HG02981 (cell line): ENCODE results near the gene MAP2K3.

ENCODE experiments used
- ATAC-seq: cut with Tn5 transposase; IDR thresholded peaks from one replicate; pipeline ENCODE4 v1.9.1; 2021; ENCODE audit warnings: mild to moderate bottlenecking, moderate library complexity; ENCODE audit not compliant: unreplicated experiment

The MAP2K3 gene

GRCh38 chr17:21282231-21282630 lies 2.3 kb upstream of the MAP2K3 start:
- ATAC-seq: no peak

- ATAC-seq: no peak
Measured at GRCh38 chr17:21282850-21283249, 1.7 kb upstream of the MAP2K3 start.

GRCh38 chr17:21283482-21284318 lies 811 bp upstream of the MAP2K3 start:
- ATAC-seq: peak; percentile 0

GRCh38 chr17:21285164-21286065 lies 904 bp downstream of the MAP2K3 start:
- no peak for ATAC-seq

GRCh38 chr17:21286066-21286770 lies 1.7 kb downstream of the MAP2K3 start:
- ATAC-seq: no peak

GRCh38 chr17:21286909-21287702 lies 2.6 kb downstream of the MAP2K3 start:
- ATAC-seq: no peak

DNA sequence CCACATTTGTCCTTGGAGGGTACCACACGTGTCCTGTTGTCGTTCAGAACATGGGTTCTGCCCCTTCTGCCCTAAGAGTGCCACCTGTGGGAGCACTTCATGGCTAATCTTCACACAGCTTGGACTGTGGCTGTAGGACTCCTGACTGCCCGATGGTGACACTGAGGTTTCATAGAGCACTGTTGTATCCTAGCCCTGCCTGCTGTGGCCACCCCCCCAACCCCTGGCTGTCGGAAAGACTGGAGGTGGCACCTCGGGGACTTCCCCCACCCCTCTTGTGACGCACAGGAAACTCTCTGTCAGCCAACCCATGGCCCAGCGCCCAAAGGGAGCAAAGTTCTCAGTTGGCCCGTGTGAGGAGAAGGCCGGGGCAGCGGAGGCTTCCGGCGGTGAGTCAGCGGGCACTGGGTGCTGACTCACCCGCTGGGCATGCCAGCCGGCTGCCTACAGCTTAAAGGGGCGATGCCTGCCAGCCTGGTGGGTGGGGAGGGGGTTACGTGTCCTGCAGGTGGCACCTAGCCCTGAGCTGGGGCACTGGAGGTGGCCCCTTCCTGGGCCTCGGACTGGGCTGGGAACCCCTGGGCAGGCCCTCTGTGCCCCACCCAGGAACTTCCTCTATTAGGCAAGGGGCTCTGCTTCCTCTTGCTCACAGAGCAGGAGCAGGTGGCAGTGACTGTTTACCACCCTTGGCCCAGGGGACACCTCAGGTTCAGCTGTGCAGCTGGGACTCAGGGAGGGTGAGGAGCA lies 3.4 kb downstream of the MAP2K3 start:
- peak; percentile 33 for ATAC-seq

- peak; percentile 11 for ATAC-seq
Measured at GRCh38 chr17:21288571-21289017, 4.1 kb downstream of the MAP2K3 start.

DNA sequence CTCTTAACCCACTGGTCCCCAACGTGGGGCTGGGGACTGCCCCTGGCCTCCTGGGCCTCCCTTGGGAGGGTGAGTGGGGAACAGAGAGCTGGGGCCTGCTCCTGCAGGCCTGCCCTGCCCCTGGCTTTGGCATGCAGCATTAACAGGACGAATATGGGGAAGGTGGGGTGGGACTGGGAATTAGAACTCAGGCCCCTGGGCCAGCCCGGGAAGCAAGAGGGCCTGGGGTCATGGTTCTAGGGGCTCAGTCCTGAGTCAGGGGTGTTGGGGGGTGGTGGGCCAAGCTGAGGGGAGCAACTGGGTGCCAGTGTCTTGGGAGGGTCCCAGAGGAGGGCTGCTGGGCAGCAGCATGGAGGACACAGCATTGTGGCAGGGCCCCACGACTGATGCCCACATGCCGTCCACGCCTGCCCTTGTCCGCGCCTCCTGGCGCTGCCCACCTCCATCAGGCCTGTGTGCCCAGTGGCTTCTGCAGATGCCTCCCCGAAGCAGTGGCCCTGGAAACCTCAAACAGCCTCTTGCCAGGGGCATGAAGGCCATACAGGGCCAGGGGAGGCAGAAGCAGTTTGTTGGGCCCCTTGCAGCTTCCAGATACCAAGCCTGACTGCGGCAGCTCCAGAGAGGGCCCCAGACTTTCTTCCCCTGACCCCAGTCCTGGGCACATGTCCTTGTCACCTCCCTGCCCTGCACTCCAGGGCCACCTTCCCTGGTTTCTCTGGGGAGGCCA lies 4.8 kb downstream of the MAP2K3 start:
- ATAC-seq: no peak

- ATAC-seq: no peak
Measured at GRCh38 chr17:21289902-21290571, 5.5 kb downstream of the MAP2K3 start.

DNA sequence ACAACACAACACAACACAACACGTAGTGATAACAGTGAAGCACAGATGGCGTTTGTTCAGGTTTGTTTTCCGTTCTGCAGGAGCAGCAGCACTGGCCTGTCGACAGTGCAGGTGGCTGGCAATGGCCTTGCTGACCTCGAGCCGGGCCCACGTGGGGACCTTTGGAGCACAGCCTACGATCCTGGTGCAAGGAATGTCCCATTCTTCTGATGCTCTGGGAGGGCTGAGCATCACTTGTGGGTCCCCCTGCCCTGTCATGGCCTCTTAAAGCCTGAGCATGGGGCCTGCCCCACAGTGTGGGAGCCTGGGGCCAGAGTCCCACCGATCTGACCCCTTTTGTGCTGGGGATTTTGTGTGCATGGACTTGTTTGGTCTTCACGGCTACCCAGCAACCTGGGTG lies 6.8 kb downstream of the MAP2K3 start:
- ATAC-seq: no peak

DNA sequence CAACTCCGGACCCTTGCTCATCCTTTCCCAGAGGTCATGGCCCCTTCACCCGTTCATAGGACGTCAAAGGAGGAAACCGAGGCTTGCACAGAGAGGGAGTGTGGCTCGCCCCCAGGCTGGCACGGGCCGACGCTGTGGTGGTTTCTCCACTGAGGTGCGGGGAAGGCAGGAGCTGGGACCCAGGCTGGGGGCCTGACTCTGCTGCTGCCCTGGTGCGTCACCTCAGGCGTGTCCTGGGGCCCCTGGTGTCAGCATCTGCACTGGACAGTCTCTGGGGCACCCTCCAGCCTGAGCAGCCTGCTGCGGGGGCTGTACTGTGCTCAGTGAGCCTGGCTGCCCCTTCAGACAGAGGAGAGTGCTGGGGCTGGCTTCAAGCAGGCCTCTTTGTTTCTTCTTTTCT lies 7.4 kb downstream of the MAP2K3 start:
- ATAC-seq: no peak

DNA sequence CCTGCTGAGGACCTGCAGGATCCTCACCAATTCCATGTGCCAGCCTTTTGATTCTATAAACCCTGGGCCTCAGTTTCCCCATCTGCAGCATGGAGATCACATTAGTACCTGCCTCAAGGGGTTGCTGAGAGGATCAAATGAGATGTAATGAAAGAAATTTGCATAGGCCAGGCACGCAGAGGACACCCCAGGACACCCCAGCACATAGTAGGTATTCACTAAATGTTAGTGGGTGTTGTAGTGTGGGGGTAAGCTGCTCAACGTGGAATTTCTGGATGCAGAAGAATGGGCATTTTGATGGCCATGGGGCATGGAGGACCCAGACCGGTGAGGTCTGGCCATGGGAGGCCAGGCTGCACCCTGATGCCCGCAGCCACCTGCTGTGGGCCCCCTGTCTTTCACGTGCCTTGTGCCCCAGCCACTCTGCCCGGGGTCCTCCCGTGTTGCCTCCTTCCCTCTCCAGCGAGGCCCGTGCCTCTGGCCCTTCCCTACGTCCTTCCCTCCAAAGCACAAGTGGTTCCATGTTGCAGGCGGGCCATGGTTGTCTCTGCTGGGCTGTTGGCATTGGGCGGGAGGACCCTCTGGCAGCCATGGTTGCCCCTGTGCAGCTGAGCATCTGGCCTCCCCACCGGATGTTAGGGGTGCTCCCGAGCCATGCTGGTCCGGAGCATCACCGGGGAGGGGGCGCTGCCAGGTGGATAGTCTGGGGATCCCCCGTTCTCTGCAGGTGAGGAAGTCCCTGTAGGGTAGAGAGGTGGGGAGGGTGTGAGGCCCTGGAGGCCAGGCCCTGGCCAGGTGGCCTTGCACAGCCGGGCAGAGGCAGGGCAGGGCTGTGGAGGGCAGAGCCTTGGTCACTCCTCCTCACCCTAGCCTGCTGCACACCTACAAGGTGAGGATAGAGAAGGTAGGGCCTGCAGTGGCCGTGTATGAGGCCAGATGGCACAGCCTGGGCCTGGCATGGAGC lies 8.6 kb downstream of the MAP2K3 start:
- no peak for ATAC-seq

DNA sequence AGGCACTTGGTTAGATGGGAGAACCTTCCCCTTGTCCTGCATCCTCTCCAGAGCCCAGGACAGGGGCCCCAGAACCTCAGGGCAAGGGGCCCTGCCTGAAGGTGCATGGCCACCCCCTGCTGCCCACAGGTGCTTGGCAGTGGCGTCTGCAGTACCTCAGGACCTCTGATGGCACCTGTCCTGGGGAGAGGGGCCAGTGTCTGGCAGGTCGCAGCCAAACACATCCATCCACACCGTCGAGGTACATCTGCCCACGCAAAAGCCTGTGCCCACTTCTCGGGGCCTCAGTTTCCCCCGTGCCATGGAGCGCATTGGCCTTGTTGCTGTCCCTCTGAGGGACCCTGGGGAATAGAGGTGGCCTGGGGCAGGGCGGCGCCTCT lies 9.3 kb downstream of the MAP2K3 start:
- no peak for ATAC-seq

- ATAC-seq: no peak
Measured at GRCh38 chr17:21294321-21295035, 10.0 kb downstream of the MAP2K3 start.

DNA sequence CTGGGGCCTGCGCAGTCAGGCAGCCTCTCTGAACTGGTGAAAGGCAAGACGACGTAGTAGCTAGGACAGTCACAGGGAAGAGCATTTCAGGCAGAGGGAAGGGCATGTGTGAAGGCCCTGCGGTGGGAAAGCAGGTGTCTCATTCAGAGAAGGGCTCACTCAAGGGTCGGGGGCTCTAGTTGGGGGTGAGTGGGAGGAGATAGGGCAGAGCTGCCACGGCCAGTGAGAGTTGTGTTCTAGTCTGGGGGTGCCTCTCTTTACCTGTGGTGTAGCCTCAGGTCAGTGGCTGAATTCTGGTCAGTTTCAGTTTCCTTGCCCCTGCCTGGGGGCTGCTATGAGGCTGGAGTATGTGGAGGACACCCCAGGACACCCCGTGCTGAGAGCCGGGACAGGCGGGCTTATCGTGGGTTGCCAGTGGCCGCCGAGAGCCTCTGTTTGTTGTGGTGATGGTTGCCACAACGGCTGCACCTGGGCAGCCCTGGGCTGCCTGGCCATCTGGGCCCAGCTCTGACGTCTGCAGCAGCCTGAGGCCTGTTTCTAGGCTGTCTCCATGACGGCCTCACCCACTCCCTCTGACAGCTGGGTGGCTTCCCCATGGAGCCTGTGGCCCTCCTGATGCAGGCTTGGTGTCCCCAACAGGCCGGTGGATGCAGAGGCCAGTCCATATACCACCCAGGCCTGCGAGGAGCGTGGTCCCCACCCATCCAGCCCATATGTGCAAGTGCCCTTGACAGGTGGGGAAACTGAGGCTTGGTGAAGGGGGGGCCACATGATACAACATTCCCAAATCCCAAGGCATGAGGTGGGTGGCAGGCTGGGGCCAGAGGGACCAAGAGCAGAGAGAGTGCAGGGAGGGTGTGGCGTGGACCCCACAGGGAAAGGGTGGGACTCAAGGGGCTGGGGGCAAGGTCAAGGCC lies 10.8 kb downstream of the MAP2K3 start:
- no peak for ATAC-seq
